Endothelial cell of umbilical vein (primary cell): ENCODE data around the gene TMSB10. TPM values are rescaled to one million over a fixed set of nuclear protein-coding genes. Genes with fewer than 3 reads are reported as not detected.

ENCODE experiments used
- BruUV-seq: library from RNA; stranded (reverse); fragments of 400-500 nt; replicated peaks from 2 replicates; lab custom pipeline; 2021; lab: Mats Ljungman, UMichigan
- CTCF ChIA-PET: fragments of 300-600, 350-600 bp; sonication (Branson Sonifier 250); formaldehyde crosslinking; loops from one replicate; lab custom pipeline; 2021; ENCODE audit warnings: antibody characterized with exemption, inconsistent platforms; lab: Charles Lee
- POLR2A ChIA-PET: fragments of 300-600, 350-600 bp; sonication (Branson Sonifier 250); formaldehyde crosslinking; loops from one replicate; lab custom pipeline; 2021; ENCODE audit warnings: antibody characterized with exemption, inconsistent platforms; lab: Charles Lee
- DNase-seq: peaks from one replicate; pipeline ENCODE4 v3.0.0-alpha.2; 2011; ENCODE audit warnings: low read depth, low spot score
- FAIRE-seq: peaks from 2 replicates; lab custom pipeline; 2011; peaks lifted over from hg19 to GRCh38; lab: Jason Lieb, UNC
- H2AFZ ChIP-seq: 2 replicates; pipeline ENCODE4 v1.6.0; 2012; ENCODE audit warnings: low read depth, low read length, control low read depth, inconsistent platforms
- H3K27ac ChIP-seq: 2 replicates; pipeline ENCODE4 v1.5.1; 2011; ENCODE audit warnings: low read depth, mild to moderate bottlenecking, control low read depth, low read length, moderate library complexity; ENCODE audit not compliant: insufficient read depth
- H3K27me3 ChIP-seq, 2 experiments: 2 replicates each; pipeline versions ENCODE4 v1.6.0 to v1.6.1; 2011; ENCODE audit warnings: low read length in 2 of 2, mixed read lengths in 1 of 2; ENCODE audit not compliant: control insufficient read depth in 2 of 2, insufficient read depth in 2 of 2
- H3K36me3 ChIP-seq, 2 experiments: 2 replicates in 1 of 2; 3 replicates in 1 of 2; pipeline ENCODE4 v1.5.1; 2011; ENCODE audit warnings: low read length in 2 of 2, mild to moderate bottlenecking in 1 of 2, moderate library complexity in 1 of 2; ENCODE audit not compliant: control insufficient read depth in 2 of 2, insufficient read depth in 2 of 2; ENCODE audit errors: extremely low read depth in 1 of 2
- H3K4me1 ChIP-seq: 3 replicates; pipeline ENCODE4 v1.5.1; 2011; ENCODE audit warnings: mild to moderate bottlenecking, low read length; ENCODE audit not compliant: control insufficient read depth, insufficient read depth; ENCODE audit errors: extremely low read depth
- H3K4me2 ChIP-seq: 2 replicates; pipeline ENCODE4 v1.6.1; 2011; ENCODE audit warnings: low read length, control low read depth, mixed read lengths; ENCODE audit not compliant: insufficient read depth
- H3K4me3 ChIP-seq, 3 experiments: fragments of 200-600 bp in 1 of 3; sonication (generic), shearing (Covaris generic) in 1 of 3; replicated peaks in 1 of 3; 2 replicates each; pipeline ENCODE4 v1.5.1; 2011 to 2016; ENCODE audit warnings: control low read depth in 3 of 3, low read length in 3 of 3, mild to moderate bottlenecking in 2 of 3, inconsistent platforms in 1 of 3, low read depth in 1 of 3, moderate library complexity in 1 of 3; ENCODE audit not compliant: insufficient read depth in 1 of 3
- H3K79me2 ChIP-seq: 2 replicates; pipeline ENCODE4 v1.6.0; 2012; ENCODE audit warnings: low read length, inconsistent platforms; ENCODE audit not compliant: control insufficient read depth, insufficient read depth
- H3K9ac ChIP-seq: replicated peaks from 2 replicates; pipeline ENCODE3; 2011; ENCODE audit warnings: low read length, control low read depth; ENCODE audit not compliant: insufficient read depth; ENCODE audit errors: extremely low read depth
- H3K9me1 ChIP-seq: replicated peaks from 3 replicates; pipeline ENCODE4 v1.6.0; 2011; ENCODE audit warnings: mild to moderate bottlenecking, low read length; ENCODE audit not compliant: control insufficient read depth, insufficient read depth; ENCODE audit errors: extremely low read depth
- H3K9me3 ChIP-seq: replicated peaks from 2 replicates; pipeline ENCODE4 v1.5.1; 2012; ENCODE audit warnings: low read length, inconsistent platforms; ENCODE audit not compliant: control insufficient read depth, insufficient read depth
- H4K20me1 ChIP-seq: replicated peaks from 2 replicates; pipeline ENCODE3; 2011; ENCODE audit warnings: mild to moderate bottlenecking, low read length; ENCODE audit not compliant: control insufficient read depth, insufficient read depth; ENCODE audit errors: extremely low read depth
- FOS ChIP-seq: IDR thresholded peaks from 2 replicates; pipeline ENCODE4 v1.6.1; 2011; ENCODE audit warnings: mild to moderate bottlenecking, low read length, moderate library complexity, borderline replicate concordance; ENCODE audit not compliant: insufficient read depth
- JUN ChIP-seq: IDR thresholded peaks from 2 replicates; pipeline ENCODE4 v1.6.1; 2011; ENCODE audit warnings: borderline replicate concordance, low read depth; ENCODE audit not compliant: insufficient read length, insufficient read depth
- MAX ChIP-seq: IDR thresholded peaks from 2 replicates; pipeline ENCODE4 v1.6.1; 2011; ENCODE audit not compliant: insufficient read depth, insufficient read length
- MYC ChIP-seq: IDR thresholded peaks from one replicate; pipeline ENCODE4 v1.6.1; 2011; ENCODE audit warnings: mild to moderate bottlenecking, low read depth, low read length
- POLR2A ChIP-seq: IDR thresholded peaks from 2 replicates; pipeline ENCODE4 v1.6.1; 2012; ENCODE audit warnings: low read depth, mild to moderate bottlenecking, control low read depth, low read length
- POLR2AphosphoS5 ChIP-seq: IDR thresholded peaks from 2 replicates; pipeline ENCODE4 v1.6.1; 2012; ENCODE audit warnings: low read depth, mild to moderate bottlenecking, control low read depth, low read length, moderate library complexity; ENCODE audit not compliant: insufficient read depth
- dilution Hi-C: fragments of 300-500 bp; cut with MboI; formaldehyde crosslinking; loops from one replicate; pipeline ENCODE4 v1.15.0; 2019; ENCODE audit warnings: low sequenced_read_pairs; ENCODE audit not compliant: extremely low pct_ligation_motif_present
- intact Hi-C: fragments of 100-400 bp; cut with micrococcal nuclease; formaldehyde crosslinking; loops from one replicate; pipeline ENCODE4 v1.10.0; 2022
- polyA plus RNA-seq, 4 experiments: library from polyadenylated mRNA; depleted of rRNA in 3 of 4; stranded (reverse) in 3 of 4; unstranded in 1 of 4; fragments of >200 nt; gene quantifications; 2 replicates each; pipeline versions ENCODE4 v1.2.1 to v1.2.3, GENCODE V29; 2011 to 2012; ENCODE audit warnings: missing spikeins in 1 of 4
- total RNA-seq: library from RNA; stranded (reverse); gene quantifications from 2 replicates; pipeline ENCODE4 v1.2.3, GENCODE V29; 2021

The TMSB10 gene
- total and polyA plus RNA-seq, 2 donors (not counting 3 experiments of a cell fraction or from before 2014, with no cell fraction given) = 2,774 to 4,015 TPM

- POLR2A ChIA-PET = interaction anchor here (0.6 to 2.2 kb wide), 3 partner anchors 12 to 40 kb away, joined by 3 to 10 read pairs (median 4); no protein-coding TSS in a partner anchor
- H3K4me1 ChIP-seq = peaks cover 11% of the 10 kb centered on the region
- peak overlapping the region; percentile 81 for H3K27ac ChIP-seq
- no peaks in the 10 kb centered on the region for H4K20me1 ChIP-seq
- no peaks in the 10 kb centered on the region for H3K9me3 ChIP-seq
- intact Hi-C loops (loop anchor here (2.0 kb wide), 1 partner anchor 24 kb away; the partner anchor contains the start of gene KCMF1), dilution Hi-C loops (no loop called here)
- H2AFZ ChIP-seq = peak overlapping the region; percentile 89
- H3K9ac ChIP-seq = peak overlapping the region; percentile 34
- H3K9me1 ChIP-seq = no peaks in the 10 kb centered on the region
- peak; percentile 61 for DNase-seq
- TF ChIP-seq JUN = peak; percentile 55
- peak; percentile 33 for TF ChIP-seq POLR2A
- TF ChIP-seq MAX = no peak
- peak; percentile 87 for TF ChIP-seq POLR2AphosphoS5
- no peak for TF ChIP-seq MYC
- TF ChIP-seq FOS = peak; percentile 83
- H3K36me3 ChIP-seq = no peaks in the 10 kb centered on the region
- CTCF ChIA-PET = interaction anchor here (1.1 to 4.5 kb wide), 5 partner anchors 11 to 354 kb away, joined by 5 to 19 read pairs (median 6); no protein-coding TSS in a partner anchor
- FAIRE-seq = peak; percentile 97
- H3K79me2 ChIP-seq = no peaks in the 10 kb centered on the region
- BruUV-seq = no TSS peak
- no peak overlapping the region for H3K4me3 ChIP-seq
- H3K27me3 ChIP-seq = no peaks in the 10 kb centered on the region
- H3K4me2 ChIP-seq = peak overlapping the region; percentile 36
Measured at GRCh38 chr2:84946204-84947009, 41.0 kb downstream of the TMSB10 start.
